ENCODE data around the gene RBPJL. TPM values are rescaled to one million over a fixed set of nuclear protein-coding genes. Genes with fewer than 3 reads are reported as not detected.

Gene RBPJL
- total RNA-seq, 1 experiment from 2014 or later = not detected

DNA sequence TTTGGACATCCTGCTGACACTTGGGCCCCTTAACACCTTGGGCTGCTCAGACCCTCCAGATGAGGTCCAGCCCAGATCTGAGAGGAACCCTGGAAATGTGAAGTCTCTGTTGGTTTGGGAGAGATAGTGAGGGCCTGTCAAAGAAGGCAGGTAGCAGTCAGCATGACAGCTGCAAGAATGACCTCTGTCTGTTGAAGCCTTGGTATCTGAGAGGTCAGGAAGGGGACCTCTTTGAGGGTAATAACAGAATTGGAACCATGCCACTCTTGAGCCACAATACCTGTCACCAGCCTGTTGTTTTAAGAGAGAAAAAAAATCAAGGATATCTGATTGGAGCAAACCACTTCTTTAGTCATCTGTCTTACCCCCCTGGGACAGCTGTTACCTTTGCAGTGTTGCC, 60.5 kb downstream of the RBPJL start:
- ChIA-PET CTCF (interaction anchor here (0.8 kb wide), 1 partner anchor 215 kb away, joined by 3 read pairs; no protein-coding TSS in a partner anchor), POLR2A (no interaction called here), RAD21 (ENCODE audit: low non-redundant PET in 1 of 2, low total read pairs in 2 of 2, uncharacterized antibody in 2 of 2, unreplicated experiment in 2 of 2) (no interaction called here)
- Histone ChIP-seq H3K9ac (ENCODE audit: low read length) (no peak overlapping the region), H3K4me1 (ENCODE audit: control insufficient read depth in 1 of 2, insufficient read depth in 2 of 2, low read length in 2 of 2) (peaks cover 5 to 12% of the 10 kb centered on the region in 2 experiments; a peak in 3 of 4 replicates), H3K4me2 (ENCODE audit: low read length) (no peak overlapping the region), H3K4me3 (replicated peaks in 1 of 2; ENCODE audit: low read depth in 1 of 2, low read length in 2 of 2) (no peak overlapping the region), H3K27ac (ENCODE audit: low read depth, low read length) (no peak overlapping the region), H3K79me2 (ENCODE audit: insufficient read depth, low read length) (peaks cover 25% of the 10 kb centered on the region), H3K36me3 (ENCODE audit: control insufficient read depth in 1 of 2, insufficient read depth in 2 of 2, low read length in 2 of 2) (peaks cover 12 to 25% of the 10 kb centered on the region in 2 experiments; a peak in 3 of 4 replicates), H3K9me3 (ENCODE audit: control insufficient read depth in 1 of 2, insufficient read depth in 1 of 2, low read depth in 1 of 2, low read length in 2 of 2) (no peaks in the 10 kb centered on the region), H2AFZ (ENCODE audit: low read depth, low read length, poor library complexity, severe bottlenecking) (no peak overlapping the region), H3K27me3 (ENCODE audit: insufficient read depth, low read length) (no peaks in the 10 kb centered on the region), H3K9me2 (ENCODE audit: insufficient read depth) (no peaks in the 10 kb centered on the region), H4K20me1 (ENCODE audit: insufficient read depth) (no peaks in the 10 kb centered on the region)
- ATAC-seq = no peak
- DNase-seq (ENCODE audit: low read depth, low spot score) = no peak
- TF ChIP-seq, protein P1, sequence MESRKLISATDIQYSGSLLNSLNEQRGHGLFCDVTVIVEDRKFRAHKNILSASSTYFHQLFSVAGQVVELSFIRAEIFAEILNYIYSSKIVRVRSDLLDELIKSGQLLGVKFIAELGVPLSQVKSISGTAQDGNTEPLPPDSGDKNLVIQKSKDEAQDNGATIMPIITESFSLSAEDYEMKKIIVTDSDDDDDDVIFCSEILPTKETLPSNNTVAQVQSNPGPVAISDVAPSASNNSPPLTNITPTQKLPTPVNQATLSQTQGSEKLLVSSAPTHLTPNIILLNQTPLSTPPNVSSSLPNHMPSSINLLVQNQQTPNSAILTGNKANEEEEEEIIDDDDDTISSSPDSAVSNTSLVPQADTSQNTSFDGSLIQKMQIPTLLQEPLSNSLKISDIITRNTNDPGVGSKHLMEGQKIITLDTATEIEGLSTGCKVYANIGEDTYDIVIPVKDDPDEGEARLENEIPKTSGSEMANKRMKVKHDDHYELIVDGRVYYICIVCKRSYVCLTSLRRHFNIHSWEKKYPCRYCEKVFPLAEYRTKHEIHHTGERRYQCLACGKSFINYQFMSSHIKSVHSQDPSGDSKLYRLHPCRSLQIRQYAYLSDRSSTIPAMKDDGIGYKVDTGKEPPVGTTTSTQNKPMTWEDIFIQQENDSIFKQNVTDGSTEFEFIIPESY (IDR thresholded peaks at IDR 0.05; ENCODE audit: extremely low read depth, insufficient replicate concordance, low read length) = no peak
- TF ChIP-seq FOSL1 (IDR thresholded peaks at IDR 0.05; ENCODE audit: low read depth) = no peak
- TF ChIP-seq POLR2A (IDR thresholded peaks at IDR 0.05; ENCODE audit: borderline replicate concordance, extremely low read depth, insufficient read depth, insufficient read length) = no peak
- TF ChIP-seq ZNF274 (IDR thresholded peaks at IDR 0.05; ENCODE audit: low read depth, low read length) = no peak
- TF ChIP-seq RAD21 (IDR thresholded peaks at IDR 0.05; ENCODE audit: low read depth) = no peak
- no peak for TF ChIP-seq YY1 (IDR thresholded peaks at IDR 0.05; ENCODE audit: extremely low read depth, insufficient replicate concordance, low read depth, low read length)
- TF ChIP-seq CBX3 (IDR thresholded peaks at IDR 0.05; ENCODE audit: low read depth) = no peak
- TF ChIP-seq, protein P2, sequence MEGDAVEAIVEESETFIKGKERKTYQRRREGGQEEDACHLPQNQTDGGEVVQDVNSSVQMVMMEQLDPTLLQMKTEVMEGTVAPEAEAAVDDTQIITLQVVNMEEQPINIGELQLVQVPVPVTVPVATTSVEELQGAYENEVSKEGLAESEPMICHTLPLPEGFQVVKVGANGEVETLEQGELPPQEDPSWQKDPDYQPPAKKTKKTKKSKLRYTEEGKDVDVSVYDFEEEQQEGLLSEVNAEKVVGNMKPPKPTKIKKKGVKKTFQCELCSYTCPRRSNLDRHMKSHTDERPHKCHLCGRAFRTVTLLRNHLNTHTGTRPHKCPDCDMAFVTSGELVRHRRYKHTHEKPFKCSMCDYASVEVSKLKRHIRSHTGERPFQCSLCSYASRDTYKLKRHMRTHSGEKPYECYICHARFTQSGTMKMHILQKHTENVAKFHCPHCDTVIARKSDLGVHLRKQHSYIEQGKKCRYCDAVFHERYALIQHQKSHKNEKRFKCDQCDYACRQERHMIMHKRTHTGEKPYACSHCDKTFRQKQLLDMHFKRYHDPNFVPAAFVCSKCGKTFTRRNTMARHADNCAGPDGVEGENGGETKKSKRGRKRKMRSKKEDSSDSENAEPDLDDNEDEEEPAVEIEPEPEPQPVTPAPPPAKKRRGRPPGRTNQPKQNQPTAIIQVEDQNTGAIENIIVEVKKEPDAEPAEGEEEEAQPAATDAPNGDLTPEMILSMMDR (IDR thresholded peaks at IDR 0.05 in 2 of 3, conservative IDR thresholded peaks at IDR 0.05 in 1 of 3; ENCODE audit: borderline replicate concordance in 1 of 3, insufficient read depth in 1 of 3, low read depth in 2 of 3, low read length in 2 of 3) = no peak
- TF ChIP-seq ELF1 (IDR thresholded peaks at IDR 0.05; ENCODE audit: borderline replicate concordance, low read depth) = no peak
- no peak for TF ChIP-seq SP1 (IDR thresholded peaks at IDR 0.05; ENCODE audit: low read depth)
- TF ChIP-seq ZFX (IDR thresholded peaks at IDR 0.05) = no peak
- TF ChIP-seq, protein P3, sequence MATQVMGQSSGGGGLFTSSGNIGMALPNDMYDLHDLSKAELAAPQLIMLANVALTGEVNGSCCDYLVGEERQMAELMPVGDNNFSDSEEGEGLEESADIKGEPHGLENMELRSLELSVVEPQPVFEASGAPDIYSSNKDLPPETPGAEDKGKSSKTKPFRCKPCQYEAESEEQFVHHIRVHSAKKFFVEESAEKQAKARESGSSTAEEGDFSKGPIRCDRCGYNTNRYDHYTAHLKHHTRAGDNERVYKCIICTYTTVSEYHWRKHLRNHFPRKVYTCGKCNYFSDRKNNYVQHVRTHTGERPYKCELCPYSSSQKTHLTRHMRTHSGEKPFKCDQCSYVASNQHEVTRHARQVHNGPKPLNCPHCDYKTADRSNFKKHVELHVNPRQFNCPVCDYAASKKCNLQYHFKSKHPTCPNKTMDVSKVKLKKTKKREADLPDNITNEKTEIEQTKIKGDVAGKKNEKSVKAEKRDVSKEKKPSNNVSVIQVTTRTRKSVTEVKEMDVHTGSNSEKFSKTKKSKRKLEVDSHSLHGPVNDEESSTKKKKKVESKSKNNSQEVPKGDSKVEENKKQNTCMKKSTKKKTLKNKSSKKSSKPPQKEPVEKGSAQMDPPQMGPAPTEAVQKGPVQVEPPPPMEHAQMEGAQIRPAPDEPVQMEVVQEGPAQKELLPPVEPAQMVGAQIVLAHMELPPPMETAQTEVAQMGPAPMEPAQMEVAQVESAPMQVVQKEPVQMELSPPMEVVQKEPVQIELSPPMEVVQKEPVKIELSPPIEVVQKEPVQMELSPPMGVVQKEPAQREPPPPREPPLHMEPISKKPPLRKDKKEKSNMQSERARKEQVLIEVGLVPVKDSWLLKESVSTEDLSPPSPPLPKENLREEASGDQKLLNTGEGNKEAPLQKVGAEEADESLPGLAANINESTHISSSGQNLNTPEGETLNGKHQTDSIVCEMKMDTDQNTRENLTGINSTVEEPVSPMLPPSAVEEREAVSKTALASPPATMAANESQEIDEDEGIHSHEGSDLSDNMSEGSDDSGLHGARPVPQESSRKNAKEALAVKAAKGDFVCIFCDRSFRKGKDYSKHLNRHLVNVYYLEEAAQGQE (IDR thresholded peaks at IDR 0.05; ENCODE audit: low read depth) = no peak
- TF ChIP-seq POLR2AphosphoS5 (IDR thresholded peaks at IDR 0.05; ENCODE audit: low read depth, low read length) = no peak
- TF ChIP-seq EZH2 (IDR thresholded peaks at IDR 0.05) = no peak
- no TSS peak for BruUV-seq (replicated peaks)
- intact Hi-C loops (cut with micrococcal nuclease) = no loop called here
